Tongue (tissue), 2 donors: Measurements from ENCODE around the gene BEND5. TPM values are rescaled to one million over a fixed set of nuclear protein-coding genes. Genes with fewer than 3 reads are reported as not detected.

Experiments used
- DNase-seq: peaks from one replicate; pipeline ENCODE4 v3.0.0-alpha.2; 2015
- total RNA-seq: library from RNA; depleted of rRNA; stranded (reverse); fragments of >200 nt; gene quantifications from one replicate; pipeline ENCODE4 v1.2.3, GENCODE V29; 2014

The BEND5 gene
- total RNA-seq, 1 donor from 2014 or later = 17.5 TPM

DNA sequence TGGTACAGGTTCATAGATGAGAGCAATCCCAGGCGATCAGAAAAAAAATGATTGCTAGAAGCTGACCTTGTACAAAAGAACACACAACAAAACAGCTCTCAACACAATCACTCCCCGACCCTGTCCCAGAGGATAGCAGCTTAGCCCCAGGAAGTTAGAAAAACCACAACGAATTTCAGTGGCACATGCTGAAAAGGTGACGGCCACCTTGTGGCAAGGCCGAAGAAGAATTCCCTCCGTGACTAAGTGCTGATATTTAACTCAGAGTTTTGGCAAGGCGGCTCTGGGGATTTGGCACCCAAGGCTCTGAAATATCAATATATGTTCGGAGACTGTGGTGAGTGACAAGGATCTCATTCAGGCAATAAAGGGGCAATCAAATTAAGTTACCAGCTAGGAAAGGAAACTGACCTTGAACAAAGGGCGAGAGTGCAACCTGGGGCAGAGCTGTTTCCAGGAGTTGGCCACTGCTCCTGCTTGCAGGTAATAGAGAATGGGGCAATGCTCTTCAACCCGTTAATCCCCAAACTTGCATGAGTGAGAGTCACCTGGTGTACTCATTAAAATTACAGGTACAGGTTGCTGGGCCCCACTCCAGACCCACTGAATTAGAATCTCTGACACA, 96.2 kb downstream of the BEND5 start:
- DNase-seq = no peak

DNA sequence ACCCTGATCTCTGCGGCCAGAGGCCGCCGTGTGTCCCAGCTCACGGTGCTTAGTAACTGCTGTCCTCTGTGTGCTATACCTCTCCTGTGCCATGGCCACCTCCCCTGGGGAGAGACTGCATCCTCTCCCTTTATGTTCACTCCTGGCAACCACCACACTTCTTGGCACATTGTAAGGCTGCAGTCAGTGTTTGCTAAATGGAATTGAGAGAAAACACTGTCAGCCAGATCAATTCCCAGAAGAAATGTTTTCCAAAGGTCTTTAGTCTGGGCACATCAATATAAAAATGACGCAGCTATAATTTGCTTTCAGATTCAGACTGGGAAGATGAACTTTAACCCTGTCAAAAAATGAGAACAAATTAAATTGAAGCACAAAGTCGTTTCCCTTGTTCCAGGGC, 96.8 kb downstream of the BEND5 start:
- no peak for DNase-seq

GRCh38 chr1:48678710-48679505, 97.8 kb downstream of the BEND5 start:
- no peak for DNase-seq
